GM21737 (cell line): ENCODE measurements around the gene HERC2.
"Not testable (repeated sequence)": the region's sequence is repeated elsewhere in the genome, so short reads cannot be mapped to it uniquely, and the experiment has no call there.

ENCODE experiments used
- ATAC-seq: cut with Tn5 transposase; IDR thresholded peaks from one replicate; pipeline ENCODE4 v1.9.1; 2021; ENCODE audit warnings: mild to moderate bottlenecking, moderate library complexity; ENCODE audit not compliant: unreplicated experiment

Gene HERC2

DNA sequence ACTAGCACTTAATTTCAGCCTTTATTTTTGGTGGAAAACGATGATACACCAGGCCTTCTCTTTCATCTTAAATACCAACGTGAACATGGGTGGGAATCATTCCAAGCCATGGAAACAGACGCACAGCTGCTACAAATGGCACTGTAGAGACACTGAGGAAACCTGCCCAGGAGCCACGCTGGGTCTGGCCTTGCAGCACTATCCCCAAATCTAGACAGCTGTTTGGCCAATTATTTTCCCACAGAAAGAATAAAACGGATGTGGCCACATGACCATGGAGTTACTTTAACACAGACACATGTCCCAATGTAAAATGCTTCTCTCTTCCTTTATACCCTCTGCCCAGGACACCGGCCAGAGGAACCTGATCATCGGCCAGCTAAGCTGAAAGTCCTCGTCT lies 139.2 kb downstream of the HERC2 start:
- no peak for ATAC-seq

DNA sequence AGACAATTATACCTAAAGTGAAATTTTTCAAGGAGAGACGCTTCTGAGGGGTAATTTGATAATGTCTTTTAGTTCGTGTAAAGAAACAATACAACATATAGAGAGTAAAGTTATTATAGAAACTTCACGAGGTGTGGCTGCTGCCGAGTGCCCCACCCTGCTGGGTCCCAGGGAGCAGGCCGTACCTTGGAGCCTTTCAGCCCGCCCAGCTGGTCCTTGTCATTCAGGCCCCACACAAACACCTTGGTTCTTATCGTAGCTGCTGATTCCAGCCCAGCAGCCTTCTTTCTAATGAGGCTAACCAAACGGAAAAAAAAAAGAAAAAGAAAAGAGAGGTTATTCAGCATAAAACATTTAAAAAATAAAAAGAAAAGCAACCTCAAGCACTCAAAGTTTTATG lies 139.8 kb downstream of the HERC2 start:
- no peak for ATAC-seq

DNA sequence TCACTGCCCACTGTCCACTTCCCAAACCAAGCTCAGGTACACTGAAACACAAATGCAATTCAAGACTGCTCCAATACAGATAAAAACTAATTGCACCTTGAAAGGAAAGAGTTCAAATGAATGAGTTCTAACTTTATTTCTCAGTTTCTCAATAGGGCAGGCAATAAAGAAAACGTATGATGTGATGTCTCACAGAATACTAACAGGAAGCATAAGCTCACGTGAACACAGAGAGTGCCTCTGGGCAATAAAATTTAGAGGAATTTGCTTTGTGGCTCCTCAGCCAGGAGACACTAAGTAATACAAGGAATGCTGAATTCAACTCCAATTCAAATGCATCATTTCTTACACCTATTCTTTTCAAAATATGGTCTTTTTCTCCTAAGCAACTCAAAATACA lies 140.6 kb downstream of the HERC2 start:
- no peak for ATAC-seq

DNA sequence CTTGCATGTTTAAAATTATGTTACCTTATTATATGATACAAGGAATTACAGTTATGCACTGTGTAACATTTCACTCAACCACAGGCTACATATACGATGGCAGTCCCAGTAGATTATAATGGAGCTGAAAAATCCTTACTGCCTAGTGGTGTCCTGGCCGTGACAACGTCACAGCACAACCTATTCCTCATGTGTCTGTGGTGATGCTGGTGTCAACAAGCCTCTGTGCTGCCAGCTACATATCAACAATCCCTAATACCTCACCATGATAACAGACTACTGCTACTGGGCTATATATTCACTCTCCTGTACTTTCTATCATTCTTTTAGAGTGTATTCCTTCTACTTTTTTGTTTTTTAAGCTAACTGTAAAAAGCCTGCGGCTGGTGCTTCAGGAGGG lies 142.7 kb downstream of the HERC2 start:
- ATAC-seq: no peak

DNA sequence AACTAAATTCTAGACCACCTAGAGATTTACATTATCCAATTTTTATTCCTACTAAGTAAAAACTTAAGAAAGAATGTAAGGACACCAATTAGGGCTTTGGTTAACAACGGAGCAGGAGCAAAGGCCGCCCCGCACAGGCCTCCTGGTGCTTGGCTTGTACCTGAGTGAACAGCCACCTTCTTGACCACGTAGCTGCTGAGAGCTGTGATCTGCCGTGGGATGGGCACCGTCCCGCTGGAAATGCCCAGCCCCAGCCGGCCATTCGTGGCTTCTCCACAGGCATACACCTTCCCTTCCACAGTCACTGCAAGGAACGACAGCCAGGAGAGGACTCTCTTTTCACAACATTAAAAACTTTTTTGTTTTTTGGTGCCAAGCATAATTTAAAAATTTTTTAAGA lies 143.3 kb downstream of the HERC2 start:
- ATAC-seq: no peak

DNA sequence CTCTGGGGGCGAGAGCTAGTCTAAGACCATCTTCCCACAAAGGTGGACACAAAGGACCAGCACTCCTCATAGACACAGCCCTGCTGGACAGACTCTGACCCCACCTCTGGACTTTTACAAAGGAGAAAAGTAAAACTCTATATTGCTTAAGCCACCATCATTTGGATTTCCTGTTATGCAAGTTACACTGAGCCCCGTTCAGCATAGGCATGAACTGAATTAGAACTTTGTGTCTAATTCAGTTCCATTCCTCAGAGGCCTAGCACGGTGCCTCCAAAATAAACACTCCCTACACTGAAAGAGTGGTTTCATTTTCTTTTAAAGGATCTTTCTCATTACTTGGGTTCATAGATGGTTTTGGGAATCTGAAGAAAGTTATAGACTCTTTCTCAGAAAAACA lies 143.7 kb downstream of the HERC2 start:
- ATAC-seq: no peak

DNA sequence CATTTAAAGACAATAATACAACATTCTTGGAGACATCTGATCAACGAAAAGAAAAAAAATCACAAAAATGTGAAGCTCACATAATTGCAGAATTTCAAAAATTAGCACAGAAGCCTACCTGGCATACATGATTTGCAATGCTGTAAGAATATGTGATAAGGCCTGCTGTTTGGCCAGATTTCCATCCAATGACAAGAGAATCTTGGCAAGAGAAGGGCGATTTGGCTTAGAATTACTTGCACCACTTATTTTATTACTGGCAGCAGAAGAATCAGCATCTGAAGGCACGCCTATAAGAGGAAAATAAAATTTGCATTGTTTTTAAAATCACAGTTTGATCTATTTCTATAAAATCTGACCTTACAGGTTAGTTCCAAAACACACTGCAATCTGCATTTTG lies 152.6 kb downstream of the HERC2 start:
- ATAC-seq: no peak

DNA sequence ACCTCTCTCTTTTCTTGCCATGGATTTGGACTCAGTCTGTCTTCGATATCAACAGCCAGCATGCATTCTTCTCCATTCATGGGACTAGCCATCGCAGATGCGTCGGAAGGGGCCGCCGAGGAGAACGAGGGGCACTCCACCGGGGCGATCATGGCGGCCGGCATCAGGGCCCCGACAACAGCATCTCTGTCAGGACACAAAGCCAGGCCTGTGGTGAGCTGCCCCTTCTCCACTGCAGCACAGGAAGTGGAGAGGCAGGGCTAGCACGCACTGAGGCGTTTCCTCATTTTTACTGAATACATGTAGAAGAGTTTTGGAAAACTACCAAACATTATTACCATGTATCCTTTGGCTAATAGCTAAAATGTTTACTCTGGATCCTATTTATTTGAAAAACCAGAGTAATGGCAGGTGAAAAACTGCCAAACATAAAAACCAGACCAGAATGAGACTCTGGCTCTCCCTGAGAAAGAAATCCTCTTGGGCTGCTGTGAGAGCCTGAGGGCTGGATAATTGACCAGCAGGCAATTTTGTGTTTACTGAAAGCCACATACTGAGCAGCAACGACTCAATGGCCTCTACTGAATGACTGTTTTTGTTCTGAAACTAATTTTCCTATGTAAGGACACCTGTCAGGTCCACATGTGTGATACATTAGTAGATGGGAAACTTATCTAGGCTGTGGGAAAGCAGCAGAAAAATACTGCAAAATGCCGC lies 153.4 kb downstream of the HERC2 start:
- not testable (repeated sequence) for ATAC-seq

DNA sequence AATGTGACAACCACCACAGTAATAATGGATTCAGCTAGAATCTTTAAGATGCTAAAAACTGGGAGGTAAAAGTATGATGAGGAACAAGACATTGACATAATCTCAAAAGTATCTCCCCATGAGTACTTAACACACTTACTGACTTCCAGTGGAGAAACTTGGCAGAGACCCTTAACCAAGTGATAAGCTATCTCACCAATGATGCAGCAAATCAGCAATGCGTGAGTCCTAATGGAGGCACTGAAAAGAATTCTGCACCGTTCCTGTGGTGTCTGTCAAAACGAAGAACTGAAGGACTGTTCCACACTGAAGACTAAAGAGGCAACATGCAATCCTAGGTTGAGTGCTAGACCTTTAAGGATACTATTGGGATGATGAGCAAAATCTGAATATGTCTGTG lies 154.9 kb downstream of the HERC2 start:
- ATAC-seq: no peak

DNA sequence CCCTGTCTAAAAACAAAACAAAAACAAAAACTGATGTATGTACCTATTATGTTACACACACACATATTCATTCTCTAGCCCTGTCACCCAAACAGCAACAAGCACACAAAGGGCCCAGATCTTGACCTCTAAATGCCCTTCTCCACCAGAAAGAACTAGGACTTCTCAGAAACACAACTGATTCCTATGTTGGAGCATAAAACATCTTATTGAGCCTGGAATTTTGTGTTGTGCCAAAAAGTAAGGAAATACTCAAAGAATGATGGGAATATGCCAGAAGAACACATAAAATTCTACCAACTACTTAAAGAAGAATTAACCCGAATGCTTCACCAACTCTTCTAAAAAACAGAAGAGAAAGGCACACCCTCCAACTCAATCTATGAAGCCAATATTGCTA lies 156.2 kb downstream of the HERC2 start:
- ATAC-seq: no peak

DNA sequence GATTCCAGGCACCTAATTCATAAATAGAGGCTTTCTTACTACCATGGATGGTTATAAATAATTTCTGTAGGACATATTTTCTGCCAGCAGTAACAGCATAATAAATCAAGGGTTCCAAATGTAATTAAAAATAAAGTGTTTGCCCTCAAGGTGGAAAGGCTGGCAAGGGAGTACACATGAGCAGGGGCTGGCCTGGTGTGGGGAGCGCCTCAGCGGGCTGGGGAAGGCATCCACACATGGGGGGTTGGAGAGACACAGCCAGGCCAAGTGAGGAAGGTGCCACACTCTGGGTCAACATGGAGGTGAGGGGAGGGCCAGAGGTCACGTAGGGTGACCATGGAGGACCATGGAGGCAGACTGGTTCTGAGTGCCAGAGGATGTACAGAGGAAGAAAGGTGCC lies 157.1 kb downstream of the HERC2 start:
- no peak for ATAC-seq

DNA sequence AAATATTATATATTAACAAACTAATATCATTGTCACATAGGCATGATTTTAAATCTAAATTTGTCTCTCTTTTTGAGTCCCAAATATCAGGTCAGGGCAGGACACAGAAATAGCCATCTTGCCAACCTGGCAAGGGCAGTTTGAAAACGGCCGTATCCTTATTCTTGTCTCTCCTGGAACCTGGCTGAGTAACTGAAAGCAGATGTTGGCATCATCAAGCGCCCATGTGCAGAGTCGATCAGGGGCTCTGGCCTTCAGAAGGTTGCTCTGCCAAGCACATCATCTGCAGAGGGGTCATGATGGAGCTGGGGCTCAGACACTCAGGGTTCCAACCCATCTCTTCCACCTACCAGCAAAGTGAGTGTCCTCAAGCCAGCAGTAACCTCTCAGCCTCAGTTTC lies 167.7 kb downstream of the HERC2 start:
- ATAC-seq: no peak

DNA sequence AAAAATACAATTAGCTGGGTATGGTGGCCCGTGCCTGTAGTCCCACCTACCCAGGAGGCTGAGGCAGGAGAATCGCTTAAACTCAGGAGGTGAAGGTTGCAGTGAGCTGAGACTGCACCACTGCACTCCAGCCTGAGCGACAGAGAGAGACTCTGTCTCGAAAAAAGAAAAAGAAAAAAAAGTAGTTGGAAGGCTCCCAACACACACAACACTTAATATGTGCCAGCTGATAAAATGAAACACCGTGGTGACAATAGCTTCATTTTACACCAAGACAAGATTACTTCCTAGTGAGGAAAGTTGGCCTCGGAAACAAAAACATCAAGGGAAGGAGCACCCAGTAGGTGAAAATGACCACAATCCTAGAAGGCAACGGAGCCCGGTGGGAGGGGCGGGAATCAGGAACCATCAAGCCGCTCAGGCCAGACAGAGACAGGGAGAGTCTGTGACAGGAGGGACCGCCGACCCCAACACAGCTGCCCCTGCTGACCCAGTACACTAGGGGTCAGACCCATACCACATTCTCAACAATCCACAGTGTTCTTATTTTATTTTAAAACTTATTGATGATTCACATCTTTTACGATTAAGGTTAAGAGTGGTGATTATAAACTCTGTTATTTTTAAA lies 168.4 kb downstream of the HERC2 start:
- ATAC-seq: no peak

DNA sequence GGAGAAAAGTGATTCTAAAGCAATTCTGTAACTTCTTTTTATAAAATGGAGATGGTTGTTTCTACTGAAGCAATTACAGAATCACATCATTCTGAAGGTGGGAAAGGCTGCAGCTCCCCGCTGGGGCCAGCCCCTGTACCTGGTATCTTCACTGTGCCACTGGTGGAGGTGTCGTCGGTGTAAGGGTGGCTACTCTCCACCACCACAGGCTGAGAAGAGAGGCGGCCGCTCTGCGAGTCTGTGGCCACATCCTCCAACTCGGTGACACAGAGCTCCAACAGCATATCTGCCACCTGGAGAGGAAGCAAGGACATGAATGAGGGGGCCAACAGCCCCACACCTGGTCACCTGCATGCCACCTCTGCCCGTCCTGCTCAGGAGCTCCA lies 169.4 kb downstream of the HERC2 start:
- not testable (repeated sequence) for ATAC-seq

DNA sequence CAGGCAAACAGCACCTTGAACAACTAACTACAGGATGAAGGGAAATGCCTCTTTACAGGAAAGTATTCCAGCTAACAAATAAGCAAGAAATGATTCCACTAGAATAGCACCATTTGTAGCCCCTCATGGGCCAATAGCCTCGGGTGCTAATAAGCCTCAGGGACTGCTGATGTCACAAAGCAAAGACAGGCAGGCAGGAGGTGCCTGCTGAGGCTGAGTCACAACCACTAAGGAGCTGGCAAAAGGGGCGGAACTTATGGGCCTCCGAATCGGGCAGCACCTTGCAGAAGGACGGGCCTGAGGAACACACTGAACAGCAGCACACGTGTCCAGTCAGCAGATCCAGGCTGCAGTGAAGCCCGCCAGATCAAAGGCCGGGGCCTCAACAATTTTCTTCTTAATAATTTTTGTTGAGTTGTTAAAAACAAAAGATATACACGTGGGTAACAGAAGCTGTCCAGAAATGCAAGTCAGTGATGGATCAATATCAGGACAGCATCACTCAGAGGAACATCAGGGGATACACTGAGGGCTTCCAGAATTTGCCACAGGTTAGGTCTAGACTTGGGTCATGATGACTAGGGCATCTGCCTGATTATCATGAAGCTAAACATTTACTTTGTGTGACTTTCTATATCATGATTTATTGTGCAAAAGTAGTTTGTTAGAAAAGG lies 170.0 kb downstream of the HERC2 start:
- not testable (repeated sequence) for ATAC-seq

DNA sequence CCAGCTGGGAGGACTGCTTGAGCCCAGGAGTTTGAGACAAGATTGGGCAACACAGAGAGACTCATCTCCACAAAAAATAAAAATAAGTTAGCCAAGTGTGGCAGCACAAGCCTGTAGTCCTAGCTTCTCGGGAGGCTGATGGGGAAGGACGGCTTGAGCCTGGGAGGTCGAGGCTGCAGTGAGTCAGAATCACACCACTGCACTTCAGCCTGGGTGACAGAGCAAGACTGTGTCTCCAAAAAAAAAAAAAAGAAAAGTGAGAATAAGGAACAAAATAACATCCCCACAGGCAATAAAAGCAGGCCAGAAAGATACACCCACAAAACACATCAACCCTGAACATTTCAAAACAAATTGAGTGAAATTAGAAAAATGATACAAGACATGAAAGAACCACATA lies 174.2 kb downstream of the HERC2 start:
- ATAC-seq: no peak

DNA sequence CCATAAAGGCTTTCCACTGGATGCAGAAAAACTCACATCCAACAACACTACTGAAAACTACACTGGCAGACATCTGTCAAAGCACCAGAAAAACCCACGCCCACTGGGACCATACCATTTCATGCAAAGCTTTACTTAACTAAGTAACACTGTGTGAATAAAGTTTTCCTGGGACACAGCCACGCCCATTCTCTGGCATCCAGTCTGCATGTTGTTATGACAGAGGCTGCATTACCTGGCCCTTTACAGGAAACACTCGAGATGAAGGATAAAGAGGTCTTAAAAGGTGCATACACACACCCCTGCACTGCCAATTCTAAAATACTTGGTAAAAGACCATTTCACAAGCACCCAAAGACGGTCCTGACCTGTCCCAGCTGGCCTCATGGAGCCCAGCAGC lies 176.6 kb downstream of the HERC2 start:
- not testable (repeated sequence) for ATAC-seq

DNA sequence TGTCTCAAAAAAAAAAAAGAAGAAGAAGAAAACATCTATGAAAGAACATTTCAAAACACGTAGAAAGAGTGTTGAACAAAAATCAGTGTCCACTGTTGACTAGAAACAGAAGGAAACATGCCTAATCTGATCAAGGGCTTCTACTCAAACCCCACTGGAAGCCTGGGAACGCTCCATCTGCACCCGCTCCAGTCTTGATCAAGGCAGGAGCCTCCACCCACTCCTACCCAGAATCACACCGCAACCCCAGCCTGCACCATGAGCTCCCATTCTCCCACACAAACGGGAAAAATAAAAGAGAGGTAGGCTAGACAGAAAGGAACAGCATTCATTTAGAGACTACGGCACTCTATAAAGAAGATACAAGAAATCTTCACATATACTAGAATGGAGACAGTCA lies 181.9 kb downstream of the HERC2 start:
- ATAC-seq: no peak

DNA sequence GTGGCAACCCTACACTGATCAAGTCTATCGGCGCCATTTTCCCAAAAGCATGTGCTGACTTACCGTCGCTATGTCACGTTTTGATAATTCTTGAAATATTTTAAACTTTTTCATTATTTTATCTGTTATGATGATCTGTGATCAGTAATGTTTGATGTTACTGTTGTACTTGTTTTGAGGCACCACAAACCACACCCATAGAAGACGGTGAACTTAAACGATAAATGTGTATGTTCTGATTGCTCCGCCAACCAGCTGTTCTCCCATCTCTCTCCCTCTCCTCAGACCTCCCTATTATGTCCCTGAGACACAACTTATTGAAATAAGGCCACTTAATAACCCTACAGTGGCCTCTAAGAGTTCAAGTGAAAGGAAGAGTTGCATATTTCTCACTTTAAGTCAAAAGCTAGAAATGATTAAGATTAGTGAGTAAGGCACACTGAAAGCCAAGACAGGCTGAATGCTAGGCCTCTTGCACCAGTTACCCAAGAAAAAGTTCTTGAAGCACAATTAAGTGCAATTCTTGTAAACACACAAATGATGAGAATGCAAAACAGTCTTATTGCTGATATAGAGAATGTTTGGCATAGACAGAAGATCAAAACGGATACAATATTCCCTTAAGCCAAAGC lies 184.5 kb downstream of the HERC2 start:
- not testable (repeated sequence) for ATAC-seq

DNA sequence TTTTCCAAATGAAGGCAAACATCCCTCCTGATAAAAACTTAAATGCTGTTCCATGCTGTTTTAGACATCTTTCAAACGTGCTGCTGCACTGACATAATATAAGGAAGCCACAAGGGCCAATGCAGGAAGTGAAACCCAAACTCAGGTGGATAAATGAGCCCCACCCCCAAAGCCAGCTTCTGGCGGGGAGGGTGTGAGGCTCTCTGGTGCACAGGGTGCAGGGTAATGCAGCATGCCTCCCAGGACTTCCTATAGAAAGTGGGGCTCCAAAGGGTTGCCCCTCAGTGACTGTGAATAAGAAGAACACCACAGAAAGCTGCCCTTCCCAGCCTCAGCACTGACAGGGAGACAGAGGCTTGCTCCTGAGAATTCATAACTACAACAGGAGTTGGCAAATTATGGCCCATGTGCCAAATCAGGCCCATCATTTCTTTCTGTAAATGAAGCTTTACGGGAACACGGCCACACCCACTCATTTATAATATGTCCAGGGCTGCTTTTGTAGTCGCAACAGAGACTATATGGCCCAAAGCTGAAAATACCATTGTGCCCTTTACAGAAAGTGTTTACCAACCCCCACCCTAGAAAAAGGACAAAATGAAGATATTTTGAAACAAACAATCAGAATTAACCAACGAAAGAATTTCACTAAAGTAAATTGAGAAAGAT lies 185.6 kb downstream of the HERC2 start:
- ATAC-seq: peak; percentile 95

DNA sequence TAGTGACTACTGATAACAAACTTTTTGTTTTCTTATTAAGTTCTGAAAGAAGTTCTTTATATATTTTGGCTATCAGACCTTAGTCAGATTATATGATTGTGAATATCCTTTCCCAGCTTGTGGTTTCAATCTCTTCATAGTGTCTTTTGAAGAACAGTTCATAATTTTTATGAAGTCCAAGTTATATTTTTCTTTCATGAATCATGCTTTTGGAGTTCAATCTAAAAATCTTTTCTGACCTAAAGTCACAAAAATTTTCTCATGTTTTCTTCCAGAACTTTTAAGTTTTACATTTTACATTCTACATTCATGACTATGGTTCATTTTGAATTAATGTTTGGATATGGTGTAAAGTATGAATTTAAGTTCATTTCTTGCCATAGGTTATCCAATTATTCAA lies 188.7 kb downstream of the HERC2 start:
- no peak for ATAC-seq
